K562 (cell line): Measurements from ENCODE around the gene ANO8. TPM values are rescaled to one million over a fixed set of nuclear protein-coding genes. Genes with fewer than 3 reads are reported as not detected.

Experiments
- FOXK2 ChIP-seq, 2 experiments: fragments of 450-650 bp; IDR thresholded peaks in 1 of 2; conservative IDR thresholded peaks in 1 of 2; 2 replicates each; pipeline ENCODE4 v1.6.1; 2016; ENCODE audit warnings: low read depth in 2 of 2, mild to moderate bottlenecking in 1 of 2
- HEY1 ChIP-seq: fragments of 250-450 bp; sonication (Bioruptor Pico); IDR thresholded peaks from 2 replicates; pipeline ENCODE4 v1.5.0; 2020; ENCODE audit warnings: mild to moderate bottlenecking, moderate library complexity, borderline replicate concordance
- HMG20A ChIP-seq: fragments of 450-650 bp; formaldehyde crosslinking; conservative IDR thresholded peaks from 2 replicates; pipeline ENCODE4 v1.4.0; 2020; ENCODE audit warnings: mild to moderate bottlenecking, mixed read lengths
- HNRNPLL ChIP-seq: fragments of 200-400 bp; formaldehyde crosslinking; IDR thresholded peaks from 2 replicates; pipeline ENCODE4 v1.6.1; 2017; ENCODE audit warnings: low read length, low read depth, mild to moderate bottlenecking; ENCODE audit not compliant: poor library complexity, severe bottlenecking
- HNRNPUL1 ChIP-seq: fragments of 200-400 bp; formaldehyde crosslinking; IDR thresholded peaks from 2 replicates; pipeline ENCODE4 v1.6.1; 2017; ENCODE audit warnings: low read length
- HOXB6 ChIP-seq: fragments of 250-450 bp; sonication (Bioruptor Pico); IDR thresholded peaks from 2 replicates; pipeline ENCODE4 v1.5.1; 2022; ENCODE audit warnings: mild to moderate bottlenecking, borderline replicate concordance
- JUN ChIP-seq, 2 experiments: sonication (generic) in 1 of 2; formaldehyde crosslinking in 1 of 2; IDR thresholded peaks; 2 replicates each; pipeline versions ENCODE4 v1.6.1 to v1.8.0; 2012 to 2022; ENCODE audit warnings: borderline replicate concordance in 2 of 2, mild to moderate bottlenecking in 2 of 2, improper control_type of control experiment in 1 of 2, low read depth in 1 of 2, low read length in 1 of 2, missing genetic modification reagents in 1 of 2
- NFATC3 ChIP-seq: fragments of 450-650 bp; IDR thresholded peaks from 2 replicates; pipeline ENCODE4 v1.6.1; 2017; ENCODE audit warnings: mild to moderate bottlenecking
- NFIC ChIP-seq: fragments of 450-650 bp; IDR thresholded peaks from 2 replicates; pipeline ENCODE4 v1.6.1; 2017; ENCODE audit warnings: mild to moderate bottlenecking, inconsistent platforms
- POLR3G ChIP-seq: IDR thresholded peaks from 2 replicates; pipeline ENCODE4 v1.6.1; 2011; ENCODE audit not compliant: insufficient read length, insufficient replicate concordance; ENCODE audit errors: extremely low read depth
- RCOR1 ChIP-seq, 2 experiments: IDR thresholded peaks; 2 replicates each; pipeline ENCODE4 v1.6.1; 2012; ENCODE audit warnings: low read depth in 2 of 2, low read length in 2 of 2, borderline replicate concordance in 1 of 2, improper control_type of control experiment in 1 of 2
- RREB1 ChIP-seq: fragments of 250-450 bp; sonication (Bioruptor Pico); IDR thresholded peaks from 2 replicates; pipeline ENCODE4 v1.4.0; 2020
- SMARCE1 ChIP-seq: fragments of 450-650 bp; IDR thresholded peaks from 2 replicates; pipeline ENCODE4 v1.7.1; 2016; ENCODE audit warnings: mild to moderate bottlenecking
- VEZF1 ChIP-seq: fragments of 200-800 bp; sonication (Bioruptor generic); IDR thresholded peaks from 2 replicates; pipeline ENCODE4 v1.6.1; 2017; ENCODE audit warnings: missing genetic modification characterization, missing compliant biosample characterization
- ZFPM2 ChIP-seq: fragments of 250-450 bp; sonication (Bioruptor Pico); IDR thresholded peaks from 2 replicates; pipeline ENCODE4 v1.5.1; 2022; ENCODE audit warnings: mild to moderate bottlenecking
- ZNF384 ChIP-seq: IDR thresholded peaks from 2 replicates; pipeline ENCODE4 v1.6.1; 2012; ENCODE audit warnings: low read depth, low read length, improper control_type of control experiment
- ZNF408 ChIP-seq: fragments of 250-450 bp; sonication (Bioruptor Pico); IDR thresholded peaks from 2 replicates; pipeline ENCODE4 v1.4.0; 2020; ENCODE audit warnings: low read depth, mild to moderate bottlenecking, moderate library complexity
- ZNF589 ChIP-seq: fragments of 200-800 bp; sonication (Bioruptor generic); IDR thresholded peaks from 2 replicates; pipeline ENCODE4 v1.6.1; 2016; ENCODE audit warnings: low read depth, missing genetic modification characterization, missing compliant biosample characterization
- ZNF785 ChIP-seq: fragments of 250-450 bp; sonication (Bioruptor Pico); IDR thresholded peaks from 2 replicates; pipeline ENCODE4 v1.4.0; 2020; ENCODE audit warnings: mild to moderate bottlenecking
- polyA plus RNA-seq, 8 experiments: library from polyadenylated mRNA; depleted of rRNA in 4 of 8; stranded (reverse) in 5 of 8; unstranded in 3 of 8; fragments of >200 nt; fragmentation: Nextera tagmentation in 2 of 8; fragmentation: Illumina TruSeq in 1 of 8; extraction: Ambion mirVana in 2 of 8; extraction: Trizol in 1 of 8; gene quantifications; 2 replicates each; pipeline versions ENCODE4 v1.2.1 to v1.2.3, GENCODE V29; 2011 to 2014; ENCODE audit warnings: inconsistent platforms in 1 of 8, missing spikeins in 1 of 8
- total RNA-seq, 7 experiments: library from RNA; depleted of rRNA in 6 of 7; stranded (reverse); fragments of >200 nt in 6 of 7; fragmentation: Illumina TruSeq in 2 of 7; extraction: Trizol in 2 of 7; gene quantifications; 2 replicates each; pipeline versions ENCODE4 v1.2.1 to v1.2.3, GENCODE V29; 2011 to 2021; ENCODE audit warnings: low replicate concordance in 1 of 7
- TF ChIP-seq, protein P1 (sequence below): sonication (generic); formaldehyde crosslinking; IDR thresholded peaks from 2 replicates; pipeline ENCODE4 v1.4.0; 2020; ENCODE audit warnings: mild to moderate bottlenecking, missing genetic modification reagents

ANO8 gene
- total and polyA plus RNA-seq, 9 of the 15 experiments (the other 6 are each of a cell fraction or from before 2014, with no cell fraction given): 0.07 to 7.6 (median 2.3) TPM; not detected in 1

GRCh38 chr19:17305216-17305516 is 29.5 kb downstream of the ANO8 start (continued):
- TF ChIP-seq RREB1: no peak
- TF ChIP-seq HMG20A (CRISPR knock-in tag): no peak
- no peak for TF ChIP-seq VEZF1
- no peak for TF ChIP-seq POLR3G
- TF ChIP-seq ZNF384: no peak
- TF ChIP-seq ZNF589 (CRISPR knock-in tag): peak; percentile 71; the same call in 1 of the 2 replicates
- TF ChIP-seq ZFPM2 (CRISPR knock-in tag): no peak
- no peak for TF ChIP-seq ZNF408
- no peak for TF ChIP-seq HNRNPLL
- TF ChIP-seq NFATC3: no peak
- TF ChIP-seq HEY1 (CRISPR knock-in tag): no peak
- no peak for TF ChIP-seq ZNF785
- no peak for TF ChIP-seq FOXK2 (conservative IDR thresholded peaks at IDR 0.05 in 1 of 2, IDR thresholded peaks at IDR 0.05 in 1 of 2; ENCODE audit: low read depth in 2 of 2)
- no peak for TF ChIP-seq SMARCE1
- TF ChIP-seq RCOR1 (IDR thresholded peaks at IDR 0.05; ENCODE audit: borderline replicate concordance in 1 of 2, low read depth in 2 of 2, low read length in 2 of 2): no peak
- TF ChIP-seq, protein P1, sequence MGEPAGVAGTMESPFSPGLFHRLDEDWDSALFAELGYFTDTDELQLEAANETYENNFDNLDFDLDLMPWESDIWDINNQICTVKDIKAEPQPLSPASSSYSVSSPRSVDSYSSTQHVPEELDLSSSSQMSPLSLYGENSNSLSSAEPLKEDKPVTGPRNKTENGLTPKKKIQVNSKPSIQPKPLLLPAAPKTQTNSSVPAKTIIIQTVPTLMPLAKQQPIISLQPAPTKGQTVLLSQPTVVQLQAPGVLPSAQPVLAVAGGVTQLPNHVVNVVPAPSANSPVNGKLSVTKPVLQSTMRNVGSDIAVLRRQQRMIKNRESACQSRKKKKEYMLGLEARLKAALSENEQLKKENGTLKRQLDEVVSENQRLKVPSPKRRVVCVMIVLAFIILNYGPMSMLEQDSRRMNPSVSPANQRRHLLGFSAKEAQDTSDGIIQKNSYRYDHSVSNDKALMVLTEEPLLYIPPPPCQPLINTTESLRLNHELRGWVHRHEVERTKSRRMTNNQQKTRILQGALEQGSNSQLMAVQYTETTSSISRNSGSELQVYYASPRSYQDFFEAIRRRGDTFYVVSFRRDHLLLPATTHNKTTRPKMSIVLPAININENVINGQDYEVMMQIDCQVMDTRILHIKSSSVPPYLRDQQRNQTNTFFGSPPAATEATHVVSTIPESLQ: no peak
- TF ChIP-seq NFIC: peak; percentile 88
- no peak for TF ChIP-seq HNRNPUL1
- no peak for TF ChIP-seq HOXB6 (CRISPR knock-in tag)
- TF ChIP-seq JUN (IDR thresholded peaks at IDR 0.05; ENCODE audit: borderline replicate concordance, low read depth, low read length): no peak
- TF ChIP-seq JUN (CRISPR knock-in tag; IDR thresholded peaks at IDR 0.05; ENCODE audit: borderline replicate concordance): no peak
